K562 (cell line): ENCODE results near the gene PLCD4. TPM values are rescaled to one million over a fixed set of nuclear protein-coding genes. Genes with fewer than 3 reads are reported as not detected.
A peak's percentile ranks its signal among the peaks of the same experiment; 100 is the strongest.

ENCODE experiments used
- CBFB ChIP-seq: sonication (generic); formaldehyde crosslinking; IDR thresholded peaks from 2 replicates; pipeline ENCODE4 v1.4.0; 2020; ENCODE audit warnings: mild to moderate bottlenecking, missing genetic modification reagents
- CUX1 ChIP-seq: fragments of 200-800 bp; sonication (Bioruptor generic); IDR thresholded peaks from 2 replicates; pipeline ENCODE4 v1.6.1; 2016; ENCODE audit warnings: missing genetic modification characterization, missing compliant biosample characterization
- ELF2 ChIP-seq: fragments of 250-450 bp; sonication (Bioruptor Pico); IDR thresholded peaks from 2 replicates; pipeline ENCODE4 v1.5.0; 2021; ENCODE audit warnings: mild to moderate bottlenecking
- GABPB2 ChIP-seq: fragments of 250-450 bp; sonication (Bioruptor Pico); conservative IDR thresholded peaks from 2 replicates; pipeline ENCODE4 v1.5.1; 2021; ENCODE audit warnings: mild to moderate bottlenecking
- GATAD2A ChIP-seq: fragments of 450-650 bp; IDR thresholded peaks from 2 replicates; pipeline ENCODE4 v1.6.1; 2017
- HCFC1 ChIP-seq: IDR thresholded peaks from 2 replicates; pipeline ENCODE4 v1.6.1; 2012; ENCODE audit warnings: low read depth, low read length, improper control_type of control experiment
- KDM1A ChIP-seq, 2 experiments: fragments of 450-650 bp; IDR thresholded peaks; 2 replicates each; pipeline ENCODE4 v1.6.1; 2016; ENCODE audit warnings: mild to moderate bottlenecking in 2 of 2
- KDM4B ChIP-seq, 2 experiments: fragments of 450-650 bp in 1 of 2; sonication (generic) in 1 of 2; IDR thresholded peaks; 2 replicates each; pipeline ENCODE4 v1.6.1; 2016 to 2017; ENCODE audit warnings: borderline replicate concordance in 2 of 2, antibody characterized with exemption in 1 of 2, low read depth in 1 of 2, mild to moderate bottlenecking in 1 of 2
- MAZ ChIP-seq, 2 experiments: fragments of 450-650 bp in 1 of 2; sonication (generic) in 1 of 2; formaldehyde crosslinking; IDR thresholded peaks in 1 of 2; conservative IDR thresholded peaks in 1 of 2; 2 replicates each; pipeline versions ENCODE4 v1.4.0 to v1.5.0; 2020; ENCODE audit warnings: mild to moderate bottlenecking in 1 of 2, missing genetic modification reagents in 1 of 2
- MECOM ChIP-seq: fragments of 250-450 bp; sonication (Bioruptor Pico); IDR thresholded peaks from 2 replicates; pipeline ENCODE4 v1.8.0; 2022; ENCODE audit warnings: inconsistent platforms
- MEF2D ChIP-seq: conservative IDR thresholded peaks from 2 replicates; pipeline ENCODE4 v1.6.1; 2016; ENCODE audit warnings: low read depth, missing genetic modification characterization, missing compliant biosample characterization
- NFRKB ChIP-seq: fragments of 450-650 bp; IDR thresholded peaks from 2 replicates; pipeline ENCODE4 v1.6.1; 2016; ENCODE audit warnings: low read depth
- NONO ChIP-seq, 2 experiments: fragments of 200-400 bp in 1 of 2; fragments of 450-650 bp in 1 of 2; formaldehyde crosslinking in 1 of 2; IDR thresholded peaks; 2 replicates each; pipeline ENCODE4 v1.6.1; 2017; ENCODE audit warnings: low read depth in 2 of 2, mild to moderate bottlenecking in 2 of 2, moderate library complexity in 2 of 2, low read length in 1 of 2
- PHF8 ChIP-seq: fragments of 200-600 bp; sonication (generic); IDR thresholded peaks from 2 replicates; pipeline ENCODE4 v1.6.1; 2012; ENCODE audit warnings: mixed run types, mild to moderate bottlenecking, inconsistent platforms, low read length, moderate library complexity, borderline replicate concordance
- RFX5 ChIP-seq: IDR thresholded peaks from 2 replicates; pipeline ENCODE4 v1.6.1; 2011; ENCODE audit warnings: low read depth, mild to moderate bottlenecking, improper control_type of control experiment, low read length
- SIN3B ChIP-seq: fragments of 450-650 bp; IDR thresholded peaks from 2 replicates; pipeline ENCODE4 v1.6.1; 2017; ENCODE audit warnings: low read depth, mild to moderate bottlenecking, moderate library complexity
- SMARCC2 ChIP-seq: fragments of 450-650 bp; IDR thresholded peaks from 2 replicates; pipeline ENCODE4 v1.6.1; 2017; ENCODE audit warnings: antibody characterized with exemption, moderate library complexity, mild to moderate bottlenecking, low read depth
- SUPT5H ChIP-seq: fragments of 450-650 bp; IDR thresholded peaks from 2 replicates; pipeline ENCODE4 v1.6.1; 2016
- XRCC5 ChIP-seq: fragments of 200-400 bp; formaldehyde crosslinking; IDR thresholded peaks from 2 replicates; pipeline ENCODE4 v1.6.1; 2017; ENCODE audit warnings: low read depth, mild to moderate bottlenecking, low read length
- ZFP36 ChIP-seq: fragments of 150-350 bp; IDR thresholded peaks from 2 replicates; pipeline ENCODE4 v1.6.1; 2018; ENCODE audit warnings: low read length, low read depth; ENCODE audit not compliant: partially characterized antibody
- ZNF239 ChIP-seq: fragments of 250-450 bp; sonication (Bioruptor Pico); IDR thresholded peaks from 2 replicates; pipeline ENCODE4 v1.4.0; 2020; ENCODE audit warnings: mild to moderate bottlenecking
- polyA plus RNA-seq, 8 experiments: library from polyadenylated mRNA; depleted of rRNA in 4 of 8; stranded (reverse) in 5 of 8; unstranded in 3 of 8; fragments of >200 nt; fragmentation: Nextera tagmentation in 2 of 8; fragmentation: Illumina TruSeq in 1 of 8; extraction: Ambion mirVana in 2 of 8; extraction: Trizol in 1 of 8; gene quantifications; 2 replicates each; pipeline versions ENCODE4 v1.2.1 to v1.2.3, GENCODE V29; 2011 to 2014; ENCODE audit warnings: inconsistent platforms in 1 of 8, missing spikeins in 1 of 8
- total RNA-seq, 7 experiments: library from RNA; depleted of rRNA in 6 of 7; stranded (reverse); fragments of >200 nt in 6 of 7; fragmentation: Illumina TruSeq in 2 of 7; extraction: Trizol in 2 of 7; gene quantifications; 2 replicates each; pipeline versions ENCODE4 v1.2.1 to v1.2.3, GENCODE V29; 2011 to 2021; ENCODE audit warnings: low replicate concordance in 1 of 7

The PLCD4 gene
- total and polyA plus RNA-seq, 9 of the 15 experiments (the other 6 are each of a cell fraction or from before 2014, with no cell fraction given): 0.13 to 0.38 TPM; not detected in 7

- TF ChIP-seq GATAD2A (no peak), MAZ (CRISPR knock-in tag; conservative IDR thresholded peaks at IDR 0.05 in 1 of 2, IDR thresholded peaks at IDR 0.05 in 1 of 2) (peak; percentile 42 to 52; a peak in 2 of 4 replicates), KDM1A (IDR thresholded peaks at IDR 0.05) (no peak), CUX1 (no peak), ZNF239 (CRISPR knock-in tag) (no peak), MEF2D (no peak), PHF8 (peak; percentile 90; the same call in 1 of the 2 replicates), SIN3B (peak; percentile 91), SUPT5H (peak; percentile 81), KDM4B (IDR thresholded peaks at IDR 0.05; ENCODE audit: borderline replicate concordance in 2 of 2, low read depth in 1 of 2) (no peak), RFX5 (no peak), NFRKB (peak; percentile 68; the same call in 1 of the 2 replicates), NONO (IDR thresholded peaks at IDR 0.05; ENCODE audit: low read depth in 2 of 2, low read length in 1 of 2) (no peak), HCFC1 (peak; percentile 62), ZFP36 (no peak), CBFB (no peak), GABPB2 (CRISPR knock-in tag) (no peak), MECOM (CRISPR knock-in tag) (no peak), ELF2 (CRISPR knock-in tag) (no peak), SMARCC2 (no peak), XRCC5 (no peak)
These were observed 64.2 kb downstream of the PLCD4 start, which contains the start of the genes RNF25 and STK36 (continued) for GRCh38 chr2:218671654-218672566.
